T follicular helper cell (primary cell): ENCODE results near the gene CEACAM18.
"Not testable (repeated sequence)": the region's sequence is repeated elsewhere in the genome, so short reads cannot be mapped to it uniquely, and the experiment has no call there.

Experiments used
- DNase-seq: peaks from one replicate; pipeline ENCODE4 v3.0.0-alpha.2; 2020; ENCODE audit warnings: low read depth

Gene CEACAM18

DNA sequence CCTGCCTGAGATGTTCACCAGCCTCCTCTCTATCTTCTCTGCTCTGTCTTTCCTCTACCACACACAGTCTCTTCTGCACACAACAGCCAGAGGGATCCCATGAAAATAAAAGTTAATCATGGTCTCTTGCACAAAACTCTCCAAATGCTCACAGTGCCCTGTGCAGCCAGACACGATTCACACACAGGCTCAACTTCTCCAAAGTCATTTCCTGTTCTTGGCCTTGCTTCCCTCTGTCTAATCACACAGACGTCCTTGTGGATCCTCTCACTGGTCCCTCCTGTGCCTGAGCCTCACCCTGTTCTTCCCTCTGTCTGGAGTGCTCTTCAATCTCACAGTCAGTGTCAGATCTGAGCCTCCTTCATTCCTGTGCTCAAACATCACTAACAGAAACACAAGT is 15.4 kb downstream of the CEACAM18 start:
- no peak for DNase-seq

GRCh38 chr19:51497666-51498065 is 19.3 kb downstream of the CEACAM18 start:
- DNase-seq: no peak

DNA sequence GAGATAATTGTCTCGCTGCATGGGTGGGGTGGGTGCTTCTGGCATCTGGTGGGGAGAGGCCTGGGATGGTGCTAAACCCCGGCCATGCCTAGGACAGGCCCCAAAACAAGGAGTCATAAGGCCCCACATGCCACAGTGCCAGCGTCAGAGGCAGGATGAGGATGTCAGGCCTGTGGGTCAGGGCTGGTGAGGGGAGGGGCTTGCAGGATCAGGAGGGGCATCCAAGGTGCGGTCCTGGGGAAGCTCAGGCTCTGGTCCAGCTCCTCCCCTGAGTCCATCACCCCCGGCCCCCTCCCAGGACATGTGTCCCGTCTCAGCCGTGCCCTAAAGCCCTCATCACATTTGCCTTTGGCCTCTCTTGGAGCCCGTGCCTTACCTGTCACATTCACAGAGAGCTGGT is 22.6 kb downstream of the CEACAM18 start:
- DNase-seq: not testable (repeated sequence)

GRCh38 chr19:51501594-51502263 is 23.4 kb downstream of the CEACAM18 start, which contains the start of gene SIGLEC12:
Gene SIGLEC12 (minus strand): TSS chr19:51501800. CDS start chr19:51501733, 67 bp downstream.
- DNase-seq: no peak

- no peak for DNase-seq
These were observed 25.0 kb downstream of the CEACAM18 start for GRCh38 chr19:51503286-51503817.

DNA sequence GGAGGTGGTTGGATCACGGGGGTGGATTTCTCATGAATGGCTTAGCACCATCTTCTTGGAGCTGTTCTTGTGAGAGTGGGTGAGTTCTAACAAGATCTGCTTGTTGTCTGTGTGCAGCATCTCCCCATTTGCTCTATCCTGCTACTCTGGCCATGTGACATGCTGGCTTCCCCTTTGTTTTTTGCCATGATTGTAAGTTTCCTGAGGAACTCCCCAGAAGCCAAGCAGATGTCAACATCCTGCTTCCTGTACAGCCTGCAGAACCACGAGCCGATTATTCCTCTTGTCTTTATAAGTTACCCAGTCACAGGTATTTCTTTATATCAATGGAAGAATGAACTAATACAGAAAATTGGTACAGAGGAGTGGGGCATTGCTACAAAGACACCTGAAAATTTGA is 25.6 kb downstream of the CEACAM18 start:
- DNase-seq: no peak

DNA sequence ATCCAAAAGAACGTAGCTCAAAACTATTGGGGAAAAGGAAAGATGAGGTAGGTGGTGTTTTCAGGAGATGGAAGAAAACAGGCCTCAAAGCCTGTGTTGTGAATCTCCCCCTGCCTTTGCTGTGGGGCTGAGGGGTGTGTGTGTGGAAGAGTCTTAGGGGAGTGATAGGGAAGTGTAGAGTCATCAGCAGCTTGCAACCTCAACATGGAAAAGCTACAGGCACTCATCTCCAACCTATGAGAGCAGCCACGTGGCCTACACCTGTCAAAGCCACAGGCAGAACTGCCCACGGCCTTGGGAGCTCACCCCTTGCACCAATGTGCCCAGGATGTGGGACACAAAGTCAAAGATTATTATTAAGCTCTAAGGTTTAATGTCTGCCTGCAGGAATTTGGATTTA is 27.6 kb downstream of the CEACAM18 start:
- no peak for DNase-seq

DNA sequence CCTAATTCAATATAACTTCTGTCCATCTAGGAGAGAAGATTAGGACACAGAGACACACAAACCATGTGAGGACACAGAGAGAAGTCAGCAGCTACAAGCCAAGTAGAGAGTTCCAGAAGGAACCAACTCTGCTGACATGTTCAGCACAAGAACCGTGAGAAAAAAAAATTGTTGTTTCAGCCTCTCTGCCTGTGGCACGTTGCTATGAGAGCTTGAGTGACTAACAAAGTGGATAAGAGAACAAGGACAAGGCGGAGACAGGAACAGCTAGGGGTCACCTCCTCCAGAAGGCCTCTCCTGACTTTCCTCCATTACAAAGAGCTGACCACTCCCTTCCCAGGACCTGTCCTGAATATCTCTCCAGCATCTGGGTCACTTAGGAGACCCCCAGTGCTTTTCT is 28.9 kb downstream of the CEACAM18 start:
- DNase-seq: no peak

DNA sequence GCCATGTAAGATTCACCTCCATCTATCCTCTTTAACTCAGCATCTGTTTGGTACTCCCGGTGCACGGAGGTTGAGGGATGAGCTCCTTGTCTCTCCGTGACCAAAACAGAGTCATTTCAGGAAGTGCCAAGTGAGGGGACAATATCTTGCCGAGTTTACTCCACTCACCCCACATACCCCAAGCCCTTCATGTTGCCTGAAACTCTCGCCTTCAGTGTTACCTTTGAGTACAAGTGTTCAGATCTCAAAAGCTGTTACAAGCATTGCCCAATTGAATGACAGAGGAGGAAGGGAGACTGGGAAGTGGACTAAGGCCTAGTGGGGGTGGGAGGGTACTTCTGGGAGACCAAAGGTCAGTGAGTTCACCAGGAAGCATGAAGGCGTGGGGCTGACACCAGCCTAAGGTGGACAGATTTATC is 29.3 kb downstream of the CEACAM18 start:
- no peak for DNase-seq

DNA sequence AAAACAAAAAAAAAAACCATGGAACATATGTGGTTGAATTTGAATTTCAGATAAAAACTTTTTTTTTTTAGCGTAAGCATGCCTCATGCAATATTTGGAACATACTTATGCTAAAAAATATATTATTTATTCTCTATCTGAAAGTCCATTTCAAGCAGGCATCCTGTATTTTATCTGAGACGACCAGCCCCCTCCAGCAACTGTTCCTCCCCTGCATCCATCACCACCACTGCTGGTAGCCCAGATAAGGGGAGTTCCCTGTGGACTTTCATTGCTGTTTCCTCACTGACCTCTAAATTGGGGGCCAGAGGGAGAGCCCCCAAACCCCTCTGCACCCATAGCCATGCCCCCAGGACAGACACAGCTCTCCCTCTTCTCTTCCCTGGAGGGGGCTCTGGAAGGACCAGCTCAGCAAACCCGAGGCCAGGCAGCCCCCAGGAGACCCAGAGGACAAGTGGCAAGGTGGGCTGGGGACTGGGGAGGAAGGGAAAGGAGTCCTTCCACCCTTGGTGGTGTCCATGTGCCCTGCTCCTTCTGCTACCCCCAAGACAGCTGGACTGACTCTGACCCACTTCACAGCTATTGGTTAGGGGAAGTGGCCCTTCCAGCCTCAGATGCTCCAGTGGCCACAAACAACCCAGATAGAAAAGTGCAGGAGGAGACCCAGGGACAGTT is 29.9 kb downstream of the CEACAM18 start:
- DNase-seq: no peak

DNA sequence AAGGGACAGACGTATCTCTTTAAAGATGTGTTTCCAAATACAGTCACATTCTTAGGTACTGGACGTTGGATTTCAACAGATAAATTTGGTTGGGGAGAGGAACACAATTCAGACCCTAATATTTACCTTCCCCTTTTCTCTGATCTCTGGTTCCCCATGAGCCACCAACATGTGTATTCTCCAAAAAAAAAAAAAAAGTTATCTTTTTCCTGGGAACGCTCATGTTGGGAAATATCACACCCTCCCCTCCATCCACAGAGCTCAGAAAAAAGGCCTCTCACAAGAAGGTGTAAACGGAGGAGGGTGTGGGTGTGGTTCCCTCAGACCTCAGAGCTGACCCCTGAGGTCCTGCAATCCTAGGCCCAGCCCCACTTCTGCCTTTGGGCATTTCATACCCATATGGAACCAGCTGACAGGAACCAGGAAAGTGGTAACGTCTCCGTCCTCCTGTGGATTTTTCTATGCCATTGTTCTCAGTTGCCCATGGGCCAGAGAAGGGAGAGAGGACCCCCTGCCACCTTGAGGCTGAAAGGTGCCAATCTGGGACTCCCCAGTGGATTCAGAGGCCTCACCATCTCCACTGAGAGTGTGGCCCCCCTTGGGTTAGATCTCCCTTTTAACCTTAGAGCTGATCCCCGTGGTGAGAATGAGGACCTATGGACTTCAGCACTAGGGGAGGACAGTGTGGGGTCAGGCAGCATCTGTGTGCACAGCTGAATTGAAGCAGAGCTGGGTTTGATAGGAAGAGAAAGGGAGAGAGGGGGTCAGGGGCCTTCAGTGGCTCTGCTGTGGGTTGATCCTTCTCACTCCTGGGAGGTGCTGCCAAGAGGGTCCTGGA is 31.7 kb downstream of the CEACAM18 start:
- DNase-seq: no peak

DNA sequence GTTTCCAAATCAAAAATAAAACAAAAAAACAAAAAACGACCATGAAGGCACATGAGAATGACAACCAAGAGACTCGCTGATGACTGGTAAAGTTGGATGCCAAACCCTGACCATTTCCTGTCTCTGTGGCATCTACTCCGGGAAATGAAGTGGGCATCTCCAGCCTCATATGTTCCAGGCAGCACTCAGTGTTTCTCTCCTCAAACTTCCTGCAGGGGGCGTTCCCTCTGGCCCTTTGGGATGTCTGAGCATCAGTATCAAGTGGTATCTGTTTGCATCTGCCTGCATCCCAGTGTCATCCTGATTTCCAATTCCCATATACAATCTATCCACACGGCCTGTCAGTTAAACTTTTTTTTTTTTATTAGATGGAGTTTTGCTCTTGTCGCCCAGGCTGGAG is 33.0 kb downstream of the CEACAM18 start:
- no peak for DNase-seq

DNA sequence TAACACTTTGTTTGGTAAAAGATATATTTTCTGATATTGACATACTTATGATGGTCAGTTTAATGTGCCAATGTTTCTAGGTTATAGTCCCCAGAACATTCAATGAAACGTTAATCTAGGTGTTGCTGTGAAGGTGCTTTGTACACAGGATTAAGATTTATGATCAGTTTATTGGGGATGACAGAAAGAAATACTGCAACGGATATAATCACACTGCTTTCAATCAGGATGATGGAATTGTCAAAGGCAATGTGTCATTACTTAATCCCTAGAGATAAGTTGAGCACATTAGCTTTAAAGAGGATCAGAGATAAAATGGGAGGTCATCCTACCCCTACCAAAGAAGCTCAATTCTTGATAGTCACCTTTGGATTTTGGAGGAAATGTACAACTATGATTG is 35.6 kb downstream of the CEACAM18 start:
- no peak for DNase-seq

DNA sequence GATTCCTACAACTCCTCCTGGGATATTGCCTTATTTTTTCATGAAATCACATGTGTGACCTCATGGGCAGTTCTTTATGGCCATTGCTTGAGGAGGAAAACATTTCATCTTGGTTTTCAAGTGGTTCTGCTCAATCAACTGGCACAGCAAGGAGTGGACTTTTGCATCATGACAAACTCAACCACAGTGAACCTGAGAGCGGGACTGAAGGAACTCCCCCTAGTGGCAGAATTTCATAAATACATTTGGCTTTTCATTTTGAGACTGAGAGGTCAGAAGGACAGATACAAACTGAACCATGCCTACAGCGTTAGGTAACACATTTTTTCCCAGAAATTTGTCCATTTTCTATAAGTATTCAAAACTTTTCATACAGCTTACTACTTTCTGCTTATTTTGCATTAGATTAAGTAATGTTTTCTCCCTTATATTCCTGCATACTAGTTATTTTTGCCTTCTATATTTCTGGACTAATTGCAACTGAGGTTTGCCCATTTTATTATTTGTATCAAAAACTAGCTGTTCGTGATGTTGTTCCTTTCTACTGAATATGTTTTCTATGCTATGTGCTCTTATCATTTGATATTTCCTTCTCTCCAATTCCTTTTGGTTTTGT is 36.6 kb downstream of the CEACAM18 start:
- DNase-seq: no peak

DNA sequence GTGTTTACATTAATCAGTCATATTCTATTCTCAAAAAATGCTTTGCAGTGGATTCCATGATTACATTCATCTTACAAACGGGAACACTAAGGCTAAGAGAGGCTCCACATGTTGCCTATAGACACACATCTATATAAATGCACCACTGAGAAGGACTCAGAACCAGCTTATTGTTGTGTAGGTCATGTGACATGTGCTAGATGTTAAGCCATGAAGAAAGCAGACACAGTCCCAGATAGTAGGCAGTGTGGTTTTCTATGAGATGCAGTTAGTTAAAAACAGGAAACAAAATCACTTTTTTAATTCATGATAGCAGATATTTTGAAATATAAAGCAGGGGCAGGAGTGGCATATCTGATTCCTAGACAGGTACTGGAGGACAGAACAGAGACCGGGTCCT is 42.4 kb downstream of the CEACAM18 start:
- DNase-seq: no peak

DNA sequence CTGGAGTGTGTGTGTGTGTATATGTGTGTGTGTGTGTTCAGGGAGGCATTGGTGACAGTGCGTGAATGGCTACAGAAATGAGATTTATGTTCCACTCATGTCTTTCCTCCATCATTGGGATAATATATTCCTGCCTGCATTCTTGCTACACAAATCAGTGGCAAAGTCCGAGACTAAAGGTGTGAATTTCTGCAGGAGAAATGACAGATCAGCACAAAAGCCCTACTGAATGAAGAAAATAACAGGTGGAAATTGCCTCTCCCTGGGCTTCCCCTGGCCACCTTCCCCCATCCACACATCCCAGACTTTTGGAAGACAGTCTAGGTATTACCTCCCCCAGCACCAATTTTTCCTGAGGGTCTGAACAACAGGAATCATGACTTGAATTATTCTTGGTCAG is 43.0 kb downstream of the CEACAM18 start:
- DNase-seq: no peak

GRCh38 chr19:51521781-51522180 is 43.4 kb downstream of the CEACAM18 start:
- no peak for DNase-seq

DNA sequence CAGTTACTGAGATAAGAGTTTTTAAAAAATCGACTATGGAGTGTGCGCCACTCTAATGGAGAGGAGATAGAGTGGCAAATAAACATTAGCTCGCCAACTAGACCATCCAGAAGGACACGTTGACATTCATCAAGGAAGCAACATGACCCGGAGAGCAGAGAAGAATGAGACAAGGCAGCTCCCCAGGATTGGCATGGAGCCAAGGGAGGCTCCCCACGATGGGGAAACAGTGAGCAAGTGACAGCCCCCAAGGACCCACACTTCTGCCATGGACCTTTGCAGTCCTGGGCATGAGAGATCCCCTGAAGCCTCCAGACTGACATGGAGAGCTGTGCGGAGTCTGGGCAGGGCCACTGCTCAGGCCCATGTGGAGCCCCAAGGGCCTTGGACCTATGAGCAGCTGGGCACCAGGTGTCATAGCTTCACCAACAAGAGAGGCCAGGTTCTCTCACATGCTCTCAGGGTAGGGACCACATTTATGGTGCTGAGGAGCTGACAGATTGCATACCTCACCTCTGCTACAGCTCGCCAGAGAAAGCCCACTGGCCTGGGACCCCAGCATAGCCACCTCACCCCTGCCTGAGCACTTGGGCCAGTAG is 46.4 kb downstream of the CEACAM18 start:
- DNase-seq: no peak

DNA sequence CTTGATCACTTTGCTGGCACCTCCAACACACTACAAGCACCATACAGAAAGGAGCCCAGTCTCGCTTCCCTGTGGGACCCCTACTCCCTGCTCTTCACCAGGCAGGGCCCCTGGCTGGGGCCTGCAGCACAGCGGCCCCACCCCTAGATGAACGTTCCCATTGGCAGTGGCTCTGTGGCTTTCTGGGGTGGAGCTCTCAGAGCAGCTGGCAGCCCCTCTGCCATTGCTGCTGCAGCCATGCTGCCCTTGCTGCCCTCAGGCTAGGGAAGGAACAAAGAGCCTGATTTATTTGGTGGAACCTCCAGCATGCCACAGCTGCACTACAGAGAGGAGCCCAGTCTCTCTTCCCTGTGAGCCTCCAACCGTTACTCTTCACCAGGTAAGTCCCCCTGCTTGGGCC is 47.3 kb downstream of the CEACAM18 start:
- no peak for DNase-seq

- DNase-seq: no peak
These were observed 51.0 kb downstream of the CEACAM18 start for GRCh38 chr19:51529301-51529700.

DNA sequence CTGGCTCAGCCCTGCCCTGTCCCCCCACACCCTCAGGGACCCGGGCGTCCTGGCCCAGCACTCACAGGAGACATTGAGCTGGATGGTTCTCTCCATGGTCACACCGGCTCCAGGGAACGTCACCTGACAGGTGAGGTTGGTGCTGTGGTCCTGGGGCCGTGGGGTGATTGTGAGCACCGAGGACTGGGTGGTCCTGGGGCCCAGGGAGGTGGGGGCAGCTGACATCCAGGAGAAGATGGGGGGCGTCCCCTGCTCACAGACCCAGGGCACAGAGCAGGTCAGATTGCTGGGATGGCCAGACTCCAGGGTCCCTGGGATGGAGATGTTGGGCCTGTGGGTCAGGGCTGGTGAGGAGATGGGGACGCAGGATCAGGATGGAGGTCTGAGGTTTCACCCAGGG is 52.3 kb downstream of the CEACAM18 start:
- no peak for DNase-seq
